Renal pelvis (tissue), 4 donors: ENCODE measurements around the gene NEGR1. TPM values are rescaled to one million over a fixed set of nuclear protein-coding genes. Genes with fewer than 3 reads are reported as not detected.
A peak's percentile ranks its signal among the peaks of the same experiment; 100 is the strongest.
"Not testable (repeated sequence)": the region's sequence is repeated elsewhere in the genome, so short reads cannot be mapped to it uniquely, and the experiment has no call there.

ENCODE experiments used
- DNase-seq: peaks from one replicate; pipeline ENCODE4 v3.0.0-alpha.2; 2013
- polyA plus RNA-seq, 3 donors: library from polyadenylated mRNA; unstranded; fragments of 120-200 nt; gene quantifications; one replicate each; pipeline ENCODE4 v1.2.1, GENCODE V29; 2013; ENCODE audit not compliant: insufficient read length in 3 of 3

The NEGR1 gene
- polyA plus RNA-seq, 3 donors = 3.3 to 4.8 (median 3.5) TPM

- DNase-seq = no peak
These were observed 332.7 kb downstream of the NEGR1 start for GRCh38 chr1:71949681-71950080.

DNA sequence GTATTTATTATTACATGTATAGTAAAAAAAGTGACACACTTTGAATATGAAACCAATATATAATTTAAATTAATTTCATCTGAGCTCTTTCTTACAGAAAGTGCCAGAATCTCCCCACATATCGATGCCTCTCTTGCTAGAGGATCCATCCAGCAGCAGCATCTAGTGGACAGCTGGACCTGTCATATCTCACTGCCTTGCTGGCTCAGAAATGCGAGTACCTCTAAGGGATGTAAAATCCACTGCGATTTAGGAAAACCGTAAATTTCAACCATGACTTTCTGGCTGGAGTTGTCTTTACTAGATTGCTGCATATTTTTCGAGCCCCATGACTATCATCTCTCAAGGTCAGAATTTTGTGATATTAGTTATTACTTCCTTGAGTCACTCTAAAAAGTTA lies 333.8 kb downstream of the NEGR1 start:
- no peak for DNase-seq

DNA sequence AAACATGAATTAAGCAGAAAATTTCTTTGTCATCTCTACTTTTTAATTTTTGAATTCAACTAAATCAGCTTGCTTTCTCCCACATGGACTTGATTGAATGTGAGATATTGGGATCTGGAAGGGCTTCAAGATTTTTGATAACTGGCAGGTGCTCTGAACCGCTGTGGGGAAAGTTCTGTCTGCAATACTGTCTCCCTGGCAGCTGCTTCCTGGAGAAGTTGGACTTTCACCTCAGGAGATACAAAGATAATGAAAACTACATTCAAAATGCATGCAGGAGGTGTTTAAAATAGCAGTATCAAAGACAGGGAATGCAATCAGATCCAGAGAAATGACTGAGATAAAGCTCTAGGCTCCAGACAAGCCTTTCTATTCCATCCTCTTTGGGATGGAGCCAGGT lies 338.3 kb downstream of the NEGR1 start:
- no peak for DNase-seq

- no peak for DNase-seq
These were observed 342.1 kb downstream of the NEGR1 start for GRCh38 chr1:71940261-71940660.

DNA sequence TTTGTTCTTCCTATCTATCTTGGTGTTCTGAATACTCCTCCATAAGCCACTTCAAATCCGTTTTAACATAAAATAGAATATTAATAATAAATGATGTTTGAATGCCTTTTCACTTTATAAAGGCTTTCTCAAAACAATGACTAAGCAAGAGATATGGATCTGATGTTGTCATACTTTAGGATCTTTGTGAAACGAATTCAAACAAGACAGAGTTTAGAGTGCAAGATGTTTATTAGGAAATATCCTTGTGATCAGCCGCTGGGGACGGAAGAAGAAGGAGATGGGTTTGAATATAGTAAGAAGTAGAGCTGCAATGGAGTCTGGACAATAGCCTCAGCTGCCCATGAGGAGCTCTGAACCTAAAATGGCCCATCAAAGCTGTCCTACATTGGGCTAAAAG lies 351.8 kb downstream of the NEGR1 start:
- DNase-seq = no peak

DNA sequence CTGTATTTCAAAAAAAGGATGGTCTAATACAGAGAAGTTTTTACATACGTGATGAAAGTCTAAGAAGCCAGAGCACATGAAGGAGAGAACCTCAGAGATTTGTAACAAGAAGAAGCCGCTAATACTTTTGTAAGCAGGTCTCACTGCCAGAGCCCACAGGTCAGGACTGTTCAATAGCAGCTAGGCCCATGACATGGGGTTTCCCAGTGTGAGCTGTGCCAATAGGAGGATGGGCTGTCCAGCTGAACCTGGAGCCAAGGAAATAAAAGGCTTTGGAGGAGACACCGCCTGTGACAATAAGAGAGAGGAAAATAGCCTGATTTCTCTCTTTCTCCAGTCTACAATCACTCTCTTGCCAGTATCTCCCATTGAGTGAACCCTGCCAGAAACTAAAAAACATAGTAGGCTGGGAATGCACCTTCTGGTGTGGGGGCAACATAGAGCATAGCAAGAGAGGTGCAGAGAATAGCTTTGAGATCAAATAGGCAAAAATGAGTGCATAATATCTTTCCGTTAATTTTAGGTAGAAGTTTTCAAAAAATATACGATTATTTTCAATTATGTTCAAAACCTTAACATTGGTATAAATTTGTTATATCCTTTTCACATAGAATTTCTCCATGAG lies 360.3 kb downstream of the NEGR1 start:
- DNase-seq = no peak

- DNase-seq = no peak
These were observed 361.1 kb downstream of the NEGR1 start for GRCh38 chr1:71921204-71921603.

DNA sequence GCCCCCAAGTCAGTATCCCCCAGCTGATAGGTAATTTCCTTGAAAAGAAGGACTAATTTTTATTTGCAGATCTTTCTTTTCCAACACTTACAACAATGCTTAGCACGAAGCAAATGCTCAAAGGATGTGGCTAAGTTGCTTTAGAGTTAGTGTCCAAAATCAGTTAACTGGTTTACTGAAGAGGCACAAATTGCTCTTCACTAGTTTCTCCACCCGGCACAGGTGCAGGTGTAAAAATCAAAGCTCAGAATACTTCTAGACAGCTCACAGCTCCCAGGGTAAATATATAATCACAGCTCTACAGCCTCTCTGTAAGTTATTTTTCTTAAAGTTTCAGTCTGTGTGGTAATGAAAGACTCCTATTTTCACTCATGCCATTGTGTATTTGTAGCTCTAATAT lies 361.8 kb downstream of the NEGR1 start:
- DNase-seq = no peak

DNA sequence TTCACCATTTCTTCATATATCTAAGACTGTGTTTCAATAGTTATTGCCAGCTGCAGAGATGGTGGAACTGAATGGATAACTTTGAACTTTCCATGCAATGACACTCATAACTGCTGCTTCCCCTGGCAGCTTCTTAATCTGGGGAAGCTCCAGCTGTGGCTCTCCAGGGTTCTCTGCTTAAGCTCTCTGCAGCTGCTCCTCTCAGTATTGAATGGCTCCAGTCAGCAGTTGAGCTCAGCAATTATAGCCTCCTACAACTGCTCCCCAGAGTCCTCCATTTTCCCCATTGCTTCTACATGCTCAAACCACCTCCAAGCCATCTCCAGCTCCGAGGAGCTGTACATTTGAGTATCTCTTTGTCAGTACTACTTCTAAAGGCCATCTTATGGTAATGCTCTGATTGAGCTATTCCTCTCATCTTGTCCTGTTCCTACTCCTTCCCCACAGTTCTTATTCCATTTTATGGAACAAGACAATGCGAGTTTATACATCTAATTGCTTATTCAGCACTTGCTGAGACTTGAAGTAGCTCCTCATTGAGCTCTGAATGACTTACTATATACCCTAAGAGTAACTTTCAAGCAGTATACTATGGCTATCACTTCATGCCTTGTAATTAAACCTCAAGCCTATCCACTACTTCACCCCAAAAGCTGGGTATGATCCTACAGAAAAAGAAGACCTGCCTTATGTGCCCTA lies 362.4 kb downstream of the NEGR1 start:
- DNase-seq = no peak

- no peak for DNase-seq
These were observed 363.7 kb downstream of the NEGR1 start for GRCh38 chr1:71918630-71919029.

- DNase-seq = no peak
These were observed 365.4 kb downstream of the NEGR1 start for GRCh38 chr1:71916894-71917293.

GRCh38 chr1:71914626-71915025 lies 367.7 kb downstream of the NEGR1 start:
- DNase-seq = no peak

- DNase-seq = no peak
These were observed 373.4 kb downstream of the NEGR1 start for GRCh38 chr1:71908871-71909390.

- DNase-seq = no peak
These were observed 374.0 kb downstream of the NEGR1 start for GRCh38 chr1:71908303-71908702.

DNA sequence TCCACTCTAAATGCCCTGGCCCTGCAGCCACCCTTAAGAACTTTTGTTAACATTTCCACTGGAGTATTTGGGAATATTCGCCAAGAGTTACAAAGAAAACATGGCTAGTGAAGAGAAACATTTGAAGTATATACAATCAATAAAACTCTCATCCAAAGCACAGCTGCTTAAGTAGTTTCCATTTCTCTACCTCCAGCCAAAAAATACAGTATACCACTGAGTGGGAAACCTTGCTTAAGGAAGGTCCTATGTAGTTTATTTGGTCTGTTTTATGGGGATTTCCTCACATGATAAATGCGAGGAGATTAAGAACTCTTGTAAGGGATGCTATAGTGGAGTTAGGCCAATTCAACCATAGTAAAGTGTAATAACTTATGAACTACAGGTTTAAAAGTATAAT lies 382.5 kb downstream of the NEGR1 start:
- peak; percentile 24 for DNase-seq

DNA sequence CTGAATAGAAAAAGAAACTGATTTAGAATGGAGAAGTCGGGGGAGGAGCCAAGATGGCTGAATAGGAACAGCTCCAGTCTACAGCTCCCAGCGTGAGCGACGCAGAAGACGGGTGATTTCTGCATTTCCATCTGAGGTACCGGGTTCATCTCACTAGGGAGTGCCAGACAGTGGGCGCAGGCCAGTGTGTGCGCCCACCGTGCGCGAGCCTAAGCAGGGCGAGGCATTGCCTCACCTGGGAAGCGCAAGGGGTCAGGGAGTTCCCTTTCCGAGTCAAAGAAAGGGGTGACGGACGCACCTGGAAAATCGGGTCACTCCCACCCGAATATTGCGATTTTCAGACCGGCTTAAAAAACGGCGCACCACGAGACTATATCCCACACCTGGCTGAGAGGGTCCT lies 394.2 kb downstream of the NEGR1 start:
- DNase-seq = not testable (repeated sequence)

DNA sequence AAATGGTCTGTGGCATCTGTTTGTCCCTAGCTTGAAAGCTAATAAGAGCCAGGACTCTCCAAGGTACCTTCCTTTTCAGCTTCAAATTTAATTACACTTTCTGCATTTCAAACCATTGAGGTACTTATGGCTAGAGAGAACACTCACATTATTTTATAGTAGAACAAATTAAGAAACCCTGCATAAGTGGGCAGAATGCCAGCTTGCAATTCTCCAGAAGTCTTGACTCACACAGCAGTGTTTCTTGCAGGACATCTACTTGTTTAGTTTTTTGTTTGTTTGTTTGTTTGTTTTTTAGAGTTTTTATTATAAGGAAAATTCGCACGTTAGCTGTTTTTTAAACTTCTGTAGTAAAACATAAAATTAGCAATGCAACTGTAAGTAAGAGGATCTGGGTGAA lies 397.2 kb downstream of the NEGR1 start:
- DNase-seq = no peak

DNA sequence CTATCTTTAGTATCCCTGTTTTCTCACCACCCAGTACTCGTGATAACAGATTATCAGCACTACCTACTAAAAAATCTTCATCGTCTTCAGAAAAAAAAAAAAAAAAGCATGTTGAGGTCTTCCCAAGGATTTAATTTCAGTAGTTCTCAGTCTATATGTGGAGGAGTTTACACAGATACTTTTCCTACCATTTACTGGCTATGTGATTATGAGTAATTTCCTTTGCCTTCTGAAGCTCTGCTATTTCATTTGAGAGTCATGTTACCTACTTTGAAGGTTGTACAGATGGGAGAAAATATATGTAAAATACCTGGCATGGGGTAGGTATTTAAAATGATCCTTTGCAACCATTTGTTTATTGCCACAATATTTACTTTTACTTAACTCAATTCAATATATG lies 399.7 kb downstream of the NEGR1 start:
- no peak for DNase-seq

DNA sequence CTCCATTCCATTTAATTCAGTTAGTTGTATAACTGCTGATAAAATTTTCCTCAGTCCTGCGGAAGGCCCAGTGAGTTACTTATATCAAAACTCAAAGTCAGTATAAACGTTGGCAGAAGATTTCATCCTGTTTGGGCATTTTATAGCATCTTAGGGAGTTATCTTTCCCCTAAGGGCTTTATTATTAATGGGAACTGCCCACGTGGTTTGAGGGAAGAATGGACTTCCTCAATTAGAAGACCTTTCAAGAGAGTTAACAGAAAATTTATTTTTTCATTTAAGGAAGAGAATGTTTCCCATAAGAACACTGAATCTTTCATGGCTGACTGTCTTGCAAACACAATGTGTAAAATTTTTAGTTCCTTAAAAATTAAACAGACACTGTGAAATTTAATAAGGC lies 400.1 kb downstream of the NEGR1 start:
- no peak for DNase-seq

DNA sequence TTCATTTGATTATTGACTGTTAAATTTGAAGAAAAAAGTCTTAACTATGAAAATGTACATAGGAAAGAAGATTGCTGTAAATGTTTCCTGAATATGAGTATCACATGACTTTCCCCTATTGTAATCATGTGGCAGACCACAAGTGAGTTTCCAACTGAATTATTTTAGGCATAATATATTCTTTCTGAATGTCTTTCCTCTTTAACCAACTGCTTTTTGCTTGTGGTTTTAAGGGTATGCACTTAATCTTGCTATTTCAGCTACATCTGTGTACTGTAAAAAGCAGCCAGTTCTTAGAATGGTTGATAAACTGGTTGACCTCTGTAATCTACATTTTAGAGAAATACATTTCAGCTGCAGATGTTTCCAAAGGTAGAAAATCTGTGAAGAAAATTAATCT lies 400.7 kb downstream of the NEGR1 start:
- no peak for DNase-seq

- DNase-seq = no peak
These were observed 413.0 kb downstream of the NEGR1 start for GRCh38 chr1:71869326-71869725.

- DNase-seq = no peak
These were observed 419.6 kb downstream of the NEGR1 start for GRCh38 chr1:71862756-71863155.

GRCh38 chr1:71861022-71861421 lies 421.3 kb downstream of the NEGR1 start:
- no peak for DNase-seq

GRCh38 chr1:71859806-71860205 lies 422.5 kb downstream of the NEGR1 start:
- DNase-seq = no peak
